NCI-H2029 treated with DMSO at 0.1 percent for 48 hours (cell line): ENCODE measurements around the gene CD5L.

Experiments
- DNase-seq: peaks from one replicate; lab custom pipeline; 2025; lab: John Stamatoyannopoulos, UW

CD5L gene

GRCh38 chr1:157813269-157813668, 28.3 kb downstream of the CD5L start:
- no peak for DNase-seq

GRCh38 chr1:157806431-157807149, 35.0 kb downstream of the CD5L start:
- DNase-seq = no peak

GRCh38 chr1:157803851-157804250, 37.8 kb downstream of the CD5L start:
- DNase-seq = no peak

GRCh38 chr1:157799996-157800395, 41.6 kb downstream of the CD5L start:
- DNase-seq = no peak

GRCh38 chr1:157798211-157798610, 43.4 kb downstream of the CD5L start:
- no peak for DNase-seq

- DNase-seq = no peak
Observed at GRCh38 chr1:157785248-157785647, 56.4 kb downstream of the CD5L start.

GRCh38 chr1:157784801-157785200, 56.8 kb downstream of the CD5L start:
- DNase-seq = no peak

GRCh38 chr1:157782931-157783330, 58.7 kb downstream of the CD5L start:
- DNase-seq = no peak

GRCh38 chr1:157781048-157781447, 60.6 kb downstream of the CD5L start:
- peak; percentile 23 for DNase-seq
